ENCODE data around the gene SLC8A1. TPM values are rescaled to one million over a fixed set of nuclear protein-coding genes. Genes with fewer than 3 reads are reported as not detected.

SLC8A1 gene
- total RNA-seq, 1 donor from 2014 or later = 34.8 TPM

- no peaks in the 10 kb centered on the region for H3K4me1 ChIP-seq (ENCODE audit: insufficient read depth, low read length)
- no peak overlapping the region for H3K9ac ChIP-seq (ENCODE audit: low read length)
- Mint-ChIP-seq H3K27ac (ENCODE audit: unreplicated experiment) (no peak overlapping the region), H3K9me3 (ENCODE audit: unreplicated experiment) (no peaks in the 10 kb centered on the region), H3K4me3 (ENCODE audit: unreplicated experiment) (no peak overlapping the region), H3K36me3 (ENCODE audit: low read depth, unreplicated experiment) (no peaks in the 10 kb centered on the region), H3K4me1 (ENCODE audit: low read depth, unreplicated experiment) (peaks cover 1% of the 10 kb centered on the region), H3K27me3 (ENCODE audit: low read depth, unreplicated experiment) (no peaks in the 10 kb centered on the region)
- H4K20me1 ChIP-seq (ENCODE audit: insufficient read depth, low read length) = no peaks in the 10 kb centered on the region
- no peaks in the 10 kb centered on the region for H3K9me3 ChIP-seq (ENCODE audit: insufficient read depth, low read depth, low read length)
- no peak overlapping the region for H2AFZ ChIP-seq (ENCODE audit: low read depth, low read length)
- no peak overlapping the region for H3K27ac ChIP-seq (ENCODE audit: low read depth, low read length)
- H3K4me2 ChIP-seq (ENCODE audit: low read length) = no peak overlapping the region
- no peaks in the 10 kb centered on the region for H3K27me3 ChIP-seq (ENCODE audit: insufficient read depth, low read length)
- H3K4me3 ChIP-seq (ENCODE audit: insufficient read depth, low read depth, low read length) = no peak overlapping the region
- TF ChIP-seq CTCF (IDR thresholded peaks at IDR 0.05; ENCODE audit: insufficient read depth, low read depth, low read length) (no peak), EZH2 (IDR thresholded peaks at IDR 0.05; ENCODE audit: insufficient read depth, low read length) (no peak)
- H3K36me3 ChIP-seq (ENCODE audit: insufficient read depth, low read length) = no peaks in the 10 kb centered on the region
- no peak for DNase-seq (ENCODE audit: low read depth)
- no peaks in the 10 kb centered on the region for H3K79me2 ChIP-seq (ENCODE audit: insufficient read depth, low read length)
- FAIRE-seq = no peak
Measured at GRCh38 chr2:40178171-40178778, 273.6 kb downstream of the SLC8A1 start.

DNA sequence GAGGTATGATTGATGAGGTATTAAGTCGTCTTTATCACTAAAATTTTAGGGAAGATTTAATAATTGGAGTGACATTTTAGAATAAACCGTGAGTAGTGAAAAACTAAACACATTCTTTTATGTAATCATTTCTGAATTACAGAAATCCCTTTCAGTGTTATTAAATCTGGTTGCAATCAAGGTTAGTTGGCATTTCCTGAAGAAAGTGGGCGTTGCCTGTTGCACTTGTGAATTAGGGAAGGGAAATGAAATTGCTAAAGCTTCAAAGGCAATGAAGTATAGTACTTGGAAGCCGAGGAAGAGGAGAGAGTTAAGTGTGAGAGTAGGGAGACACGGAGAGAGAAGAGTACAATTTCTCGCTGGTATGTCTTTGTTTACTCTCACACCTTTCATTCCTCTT is 274.5 kb downstream of the SLC8A1 start:
- TF ChIP-seq EZH2 (IDR thresholded peaks at IDR 0.05; ENCODE audit: insufficient read depth, low read length) (no peak), CTCF (IDR thresholded peaks at IDR 0.05; ENCODE audit: insufficient read depth, low read depth, low read length) (no peak)
- H3K36me3 ChIP-seq (ENCODE audit: insufficient read depth, low read length) = no peaks in the 10 kb centered on the region

DNA sequence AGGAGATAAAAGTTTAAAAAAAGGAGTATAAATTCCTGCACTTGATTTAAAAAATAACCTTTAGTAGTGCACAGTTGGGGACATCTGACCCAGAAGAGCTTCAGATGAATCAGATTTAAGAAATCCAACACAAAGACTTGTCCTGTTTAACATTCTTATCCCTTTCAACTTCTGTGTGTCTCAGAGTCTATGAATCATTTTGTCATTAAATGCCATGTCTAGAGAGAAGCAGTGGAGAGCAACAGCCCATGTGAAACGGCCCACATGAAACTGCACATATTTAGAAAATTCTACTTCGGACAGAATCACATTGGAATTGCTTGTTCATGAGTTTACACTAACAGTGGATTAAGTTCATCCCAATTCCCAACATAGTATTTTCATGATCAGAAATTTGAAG is 278.6 kb downstream of the SLC8A1 start:
- Histone ChIP-seq H3K27ac (ENCODE audit: low read depth, low read length) (no peak overlapping the region), H3K36me3 (ENCODE audit: insufficient read depth, low read length) (no peaks in the 10 kb centered on the region), H3K4me3 (ENCODE audit: insufficient read depth, low read depth, low read length) (no peak overlapping the region), H2AFZ (ENCODE audit: low read depth, low read length) (no peak overlapping the region), H4K20me1 (ENCODE audit: insufficient read depth, low read length) (no peaks in the 10 kb centered on the region), H3K27me3 (ENCODE audit: insufficient read depth, low read length) (no peaks in the 10 kb centered on the region), H3K9me3 (ENCODE audit: insufficient read depth, low read depth, low read length) (no peaks in the 10 kb centered on the region), H3K79me2 (ENCODE audit: insufficient read depth, low read length) (no peaks in the 10 kb centered on the region), H3K4me2 (ENCODE audit: low read length) (no peak overlapping the region), H3K4me1 (ENCODE audit: insufficient read depth, low read length) (no peaks in the 10 kb centered on the region), H3K9ac (ENCODE audit: low read length) (no peak overlapping the region)
- no peak overlapping the region for H3K27ac Mint-ChIP-seq (ENCODE audit: unreplicated experiment)
- no peak for TF ChIP-seq CTCF (IDR thresholded peaks at IDR 0.05; ENCODE audit: insufficient read depth, low read depth, low read length)
- H3K9me3 Mint-ChIP-seq (ENCODE audit: unreplicated experiment) = no peaks in the 10 kb centered on the region
- no peaks in the 10 kb centered on the region for H3K36me3 Mint-ChIP-seq (ENCODE audit: low read depth, unreplicated experiment)
- DNase-seq (ENCODE audit: low read depth) (peak; percentile 13), FAIRE-seq (peak; percentile 5)
- peaks cover 9% of the 10 kb centered on the region for H3K4me1 Mint-ChIP-seq (ENCODE audit: low read depth, unreplicated experiment)
- H3K4me3 Mint-ChIP-seq (ENCODE audit: unreplicated experiment) = no peak overlapping the region
- no peaks in the 10 kb centered on the region for H3K27me3 Mint-ChIP-seq (ENCODE audit: low read depth, unreplicated experiment)

More for the DNA sequence above, 274.5 kb downstream of the SLC8A1 start:
- no peak overlapping the region for H3K27ac Mint-ChIP-seq (ENCODE audit: unreplicated experiment)
- H3K4me2 ChIP-seq (ENCODE audit: low read length) = no peak overlapping the region
- no peak overlapping the region for H2AFZ ChIP-seq (ENCODE audit: low read depth, low read length)
- H3K4me1 Mint-ChIP-seq (ENCODE audit: low read depth, unreplicated experiment) = peaks cover 6% of the 10 kb centered on the region
- H3K4me3 Mint-ChIP-seq (ENCODE audit: unreplicated experiment) = no peak overlapping the region
- no peaks in the 10 kb centered on the region for H4K20me1 ChIP-seq (ENCODE audit: insufficient read depth, low read length)
- no peak overlapping the region for H3K9ac ChIP-seq (ENCODE audit: low read length)
- no peaks in the 10 kb centered on the region for H3K36me3 Mint-ChIP-seq (ENCODE audit: low read depth, unreplicated experiment)
- DNase-seq (ENCODE audit: low read depth) (no peak), FAIRE-seq (peak; percentile 9)
- H3K27ac ChIP-seq (ENCODE audit: low read depth, low read length) = no peak overlapping the region
- H3K27me3 ChIP-seq (ENCODE audit: insufficient read depth, low read length) = no peaks in the 10 kb centered on the region
- no peaks in the 10 kb centered on the region for H3K27me3 Mint-ChIP-seq (ENCODE audit: low read depth, unreplicated experiment)
- no peaks in the 10 kb centered on the region for H3K9me3 ChIP-seq (ENCODE audit: insufficient read depth, low read depth, low read length)
- no peak overlapping the region for H3K4me3 ChIP-seq (ENCODE audit: insufficient read depth, low read depth, low read length)
- no peaks in the 10 kb centered on the region for H3K4me1 ChIP-seq (ENCODE audit: insufficient read depth, low read length)
- H3K9me3 Mint-ChIP-seq (ENCODE audit: unreplicated experiment) = no peaks in the 10 kb centered on the region
- no peaks in the 10 kb centered on the region for H3K79me2 ChIP-seq (ENCODE audit: insufficient read depth, low read length)

Measured in astrocyte (in vitro differentiated cells and primary cell).